MM.1S (cell line): Measurements from ENCODE around the gene ARHGEF6.

Source experiments
- DNase-seq: peaks from one replicate; pipeline ENCODE4 v3.0.0-alpha.2; 2015
- H2AFZ ChIP-seq: fragments of 300-600 bp; sonication (generic); 2 replicates; pipeline ENCODE4 v1.6.0; 2016; ENCODE audit warnings: antibody characterized with exemption, low read length
- H3F3A ChIP-seq: fragments of 300-600 bp; sonication (generic); 2 replicates; pipeline ENCODE4 v1.6.1; 2016; ENCODE audit warnings: mild to moderate bottlenecking, antibody characterized with exemption, low read length, moderate library complexity, mixed read lengths; ENCODE audit not compliant: insufficient read depth
- H3K27ac ChIP-seq: fragments of 300-600 bp; sonication (generic); 2 replicates; pipeline ENCODE4 v1.5.1; 2016; ENCODE audit warnings: mild to moderate bottlenecking, low read length
- H3K27me3 ChIP-seq: fragments of 300-600 bp; sonication (generic); replicated peaks from 2 replicates; pipeline ENCODE4 v1.6.0; 2016; ENCODE audit warnings: low read length; ENCODE audit not compliant: insufficient read depth
- H3K36me3 ChIP-seq: fragments of 300-600 bp; sonication (generic); replicated peaks from 2 replicates; pipeline ENCODE4 v1.6.1; 2016; ENCODE audit warnings: mild to moderate bottlenecking, low read length, mixed read lengths; ENCODE audit not compliant: insufficient read depth
- H3K4me1 ChIP-seq: fragments of 300-600 bp; sonication (generic); 2 replicates; pipeline ENCODE4 v1.6.1; 2016; ENCODE audit warnings: low read length, mixed read lengths
- H3K4me2 ChIP-seq: fragments of 300-600 bp; sonication (generic); 2 replicates; pipeline ENCODE4 v1.6.0; 2016; ENCODE audit warnings: low read depth, low read length
- H3K4me3 ChIP-seq: fragments of 300-600 bp; sonication (generic); 2 replicates; pipeline ENCODE4 v1.5.1; 2016; ENCODE audit warnings: low read length, mixed read lengths
- H3K79me2 ChIP-seq: fragments of 300-600 bp; sonication (generic); 2 replicates; pipeline ENCODE4 v1.6.1; 2016; ENCODE audit warnings: mixed run types, low read length, mixed read lengths
- H3K9ac ChIP-seq: fragments of 300-600 bp; sonication (generic); 2 replicates; pipeline ENCODE4 v1.6.1; 2016; ENCODE audit warnings: low read length, mixed read lengths
- H3K9me2 ChIP-seq: fragments of 300-600 bp; sonication (generic); replicated peaks from 2 replicates; pipeline ENCODE4 v1.6.1; 2016; ENCODE audit warnings: mild to moderate bottlenecking, low read length, mixed read lengths; ENCODE audit not compliant: insufficient read depth
- H3K9me3 ChIP-seq: fragments of 300-600 bp; sonication (generic); replicated peaks from 2 replicates; pipeline ENCODE4 v1.6.1; 2016; ENCODE audit warnings: mild to moderate bottlenecking, low read length, mixed read lengths; ENCODE audit not compliant: insufficient read depth
- H4K20me1 ChIP-seq: fragments of 300-600 bp; sonication (generic); 2 replicates; pipeline ENCODE4 v1.6.1; 2016; ENCODE audit warnings: mild to moderate bottlenecking, low read length, moderate library complexity, mixed read lengths; ENCODE audit not compliant: insufficient read depth
- EZH2 ChIP-seq: fragments of 300-600 bp; sonication (generic); optimal IDR thresholded peaks from 2 replicates; pipeline ENCODE3; 2017; ENCODE audit warnings: low read depth, mild to moderate bottlenecking, antibody characterized with exemption, low read length, mixed read lengths
- EZH2phosphoT487 ChIP-seq: fragments of 300-600 bp; sonication (generic); IDR thresholded peaks from 2 replicates; pipeline ENCODE4 v1.6.1; 2018; ENCODE audit warnings: antibody characterized with exemption, low read length
- TF ChIP-seq, protein P1 (sequence below): fragments of 300-600 bp; sonication (generic); IDR thresholded peaks from 2 replicates; pipeline ENCODE4 v1.5.1; 2016; ENCODE audit warnings: antibody characterized with exemption, low read length, mixed read lengths

Gene ARHGEF6

DNA sequence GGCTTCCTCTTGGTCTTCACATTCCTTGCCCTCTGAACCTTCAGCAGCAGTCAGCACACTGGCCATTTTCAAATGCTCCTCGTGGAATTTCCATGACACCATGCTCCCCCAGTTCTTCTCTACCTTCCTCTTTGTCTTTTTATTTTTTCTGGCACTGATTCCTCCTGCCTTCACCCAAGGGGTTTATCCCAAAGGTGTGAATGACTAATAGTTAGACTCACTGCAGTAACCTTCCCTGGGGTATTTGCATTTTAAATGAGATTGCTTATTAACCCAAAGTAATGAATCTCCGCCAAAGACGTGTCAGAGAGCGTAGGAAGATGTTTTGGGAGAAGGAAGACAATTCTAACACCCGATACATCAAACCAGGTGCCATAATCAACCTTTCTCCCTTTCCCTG is 96.6 kb downstream of the ARHGEF6 start:
- Histone ChIP-seq H3K9me3 (no peaks in the 10 kb centered on the region), H3K36me3 (no peaks in the 10 kb centered on the region), H3K79me2 (no peaks in the 10 kb centered on the region), H3K9ac (no peak overlapping the region), H3K4me3 (no peak overlapping the region), H2AFZ (no peak overlapping the region), H3K4me1 (peaks cover 6% of the 10 kb centered on the region), H3K27me3 (no peaks in the 10 kb centered on the region), H3F3A (peaks cover 2% of the 10 kb centered on the region), H4K20me1 (no peaks in the 10 kb centered on the region), H3K9me2 (no peaks in the 10 kb centered on the region), H3K27ac (no peak overlapping the region), H3K4me2 (no peak overlapping the region)
- no peak for TF ChIP-seq EZH2phosphoT487
- TF ChIP-seq EZH2, result no peak
- DNase-seq, result no peak

- H3K4me1 ChIP-seq, result peaks cover 22% of the 10 kb centered on the region
- H3K4me3 ChIP-seq, result no peak overlapping the region
- H3K9ac ChIP-seq, result no peak overlapping the region
- H3K27me3 ChIP-seq, result no peaks in the 10 kb centered on the region
- H4K20me1 ChIP-seq, result no peaks in the 10 kb centered on the region
- peaks cover 7% of the 10 kb centered on the region for H3F3A ChIP-seq
- TF ChIP-seq EZH2phosphoT487 (no peak), EZH2 (no peak)
- TF ChIP-seq, protein P1, sequence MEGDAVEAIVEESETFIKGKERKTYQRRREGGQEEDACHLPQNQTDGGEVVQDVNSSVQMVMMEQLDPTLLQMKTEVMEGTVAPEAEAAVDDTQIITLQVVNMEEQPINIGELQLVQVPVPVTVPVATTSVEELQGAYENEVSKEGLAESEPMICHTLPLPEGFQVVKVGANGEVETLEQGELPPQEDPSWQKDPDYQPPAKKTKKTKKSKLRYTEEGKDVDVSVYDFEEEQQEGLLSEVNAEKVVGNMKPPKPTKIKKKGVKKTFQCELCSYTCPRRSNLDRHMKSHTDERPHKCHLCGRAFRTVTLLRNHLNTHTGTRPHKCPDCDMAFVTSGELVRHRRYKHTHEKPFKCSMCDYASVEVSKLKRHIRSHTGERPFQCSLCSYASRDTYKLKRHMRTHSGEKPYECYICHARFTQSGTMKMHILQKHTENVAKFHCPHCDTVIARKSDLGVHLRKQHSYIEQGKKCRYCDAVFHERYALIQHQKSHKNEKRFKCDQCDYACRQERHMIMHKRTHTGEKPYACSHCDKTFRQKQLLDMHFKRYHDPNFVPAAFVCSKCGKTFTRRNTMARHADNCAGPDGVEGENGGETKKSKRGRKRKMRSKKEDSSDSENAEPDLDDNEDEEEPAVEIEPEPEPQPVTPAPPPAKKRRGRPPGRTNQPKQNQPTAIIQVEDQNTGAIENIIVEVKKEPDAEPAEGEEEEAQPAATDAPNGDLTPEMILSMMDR, result no peak
- no peak overlapping the region for H3K27ac ChIP-seq
- H3K4me2 ChIP-seq, result no peak overlapping the region
- H3K9me3 ChIP-seq, result no peaks in the 10 kb centered on the region
- DNase-seq, result no peak
- H3K79me2 ChIP-seq, result no peaks in the 10 kb centered on the region
- H3K36me3 ChIP-seq, result no peaks in the 10 kb centered on the region
- no peak overlapping the region for H2AFZ ChIP-seq
- H3K9me2 ChIP-seq, result no peaks in the 10 kb centered on the region
These were observed 101.2 kb downstream of the ARHGEF6 start for GRCh38 chrX:136679531-136679930.

- DNase-seq, result peak; percentile 52
- H2AFZ ChIP-seq, result peak overlapping the region; percentile 30; the same call in 1 of the 2 replicates
- H3K4me2 ChIP-seq, result peak overlapping the region; percentile 42
- H3K4me1 ChIP-seq, result peaks cover 31% of the 10 kb centered on the region
- H3K27me3 ChIP-seq, result no peaks in the 10 kb centered on the region
- no peak overlapping the region for H3K4me3 ChIP-seq
- peak overlapping the region; percentile 73; the same call in 1 of the 2 replicates for H3K27ac ChIP-seq
- peaks cover 14% of the 10 kb centered on the region for H3F3A ChIP-seq
- no peaks in the 10 kb centered on the region for H3K79me2 ChIP-seq
- H3K9ac ChIP-seq, result peak overlapping the region; percentile 23
- H3K9me3 ChIP-seq, result no peaks in the 10 kb centered on the region
- H4K20me1 ChIP-seq, result no peaks in the 10 kb centered on the region
- no peaks in the 10 kb centered on the region for H3K36me3 ChIP-seq
- H3K9me2 ChIP-seq, result no peaks in the 10 kb centered on the region
- TF ChIP-seq, protein P1, result no peak
- TF ChIP-seq EZH2, result no peak
These were observed 106.3 kb downstream of the ARHGEF6 start for GRCh38 chrX:136674270-136674985.

GRCh38 chrX:136671006-136671610 is 109.6 kb downstream of the ARHGEF6 start:
- no peaks in the 10 kb centered on the region for H3K9me3 ChIP-seq
- peaks cover 21% of the 10 kb centered on the region for H3F3A ChIP-seq
- H3K9me2 ChIP-seq, result no peaks in the 10 kb centered on the region
- no peaks in the 10 kb centered on the region for H4K20me1 ChIP-seq
- H3K4me3 ChIP-seq, result no peak overlapping the region
- no peaks in the 10 kb centered on the region for H3K27me3 ChIP-seq
- H3K9ac ChIP-seq, result no peak overlapping the region
- H3K4me1 ChIP-seq, result peaks cover 39% of the 10 kb centered on the region
- no peaks in the 10 kb centered on the region for H3K79me2 ChIP-seq
- no peaks in the 10 kb centered on the region for H3K36me3 ChIP-seq
- DNase-seq, result no peak
- H2AFZ ChIP-seq, result no peak overlapping the region
- no peak for TF ChIP-seq EZH2
- no peak for TF ChIP-seq EZH2phosphoT487
- TF ChIP-seq, protein P1, result no peak
- H3K4me2 ChIP-seq, result no peak overlapping the region
- H3K27ac ChIP-seq, result no peak overlapping the region
